H1 (cell line): ENCODE results near the gene UHRF2. TPM values are rescaled to one million over a fixed set of nuclear protein-coding genes. Genes with fewer than 3 reads are reported as not detected.

Experiments used
- CTCF ChIA-PET: fragments of 300-600 bp; sonication (Branson Sonifier 250); formaldehyde crosslinking; loops from one replicate; lab custom pipeline; 2021; ENCODE audit not compliant: partially characterized antibody; lab: Charles Lee
- POLR2A ChIA-PET: fragments of 300-600 bp; sonication (Branson Sonifier 250); formaldehyde crosslinking; loops from one replicate; lab custom pipeline; 2021; ENCODE audit warnings: inconsistent platforms; ENCODE audit not compliant: partially characterized antibody; lab: Charles Lee
- DNase-seq, 2 experiments: peaks; one replicate each; pipeline versions ENCODE4 v3.0.0 to v3.0.0-alpha.2; 2010 to 2022; ENCODE audit warnings: low spot score in 2 of 2, low read depth in 1 of 2, mixed read lengths in 1 of 2
- FAIRE-seq: peaks from 2 replicates; lab custom pipeline; 2011; peaks lifted over from hg19 to GRCh38; lab: Jason Lieb, UNC
- H2AFZ ChIP-seq: 2 replicates; pipeline ENCODE4 v1.8.1; 2012; ENCODE audit warnings: low read length, inconsistent platforms
- H2AK5ac ChIP-seq: 2 replicates; pipeline ENCODE4 v1.6.1; 2013; ENCODE audit warnings: low read depth, low read length
- H2BK120ac ChIP-seq: replicated peaks from 2 replicates; pipeline ENCODE3; 2013; ENCODE audit warnings: low read depth, low read length, inconsistent platforms
- H2BK12ac ChIP-seq: 2 replicates; pipeline ENCODE4 v1.6.1; 2013; ENCODE audit warnings: low read depth, low read length
- H2BK15ac ChIP-seq: 2 replicates; pipeline ENCODE4 v1.6.1; 2013; ENCODE audit warnings: low read length
- H2BK20ac ChIP-seq: 2 replicates; pipeline ENCODE4 v1.6.1; 2013; ENCODE audit warnings: low read length
- H2BK5ac ChIP-seq: 2 replicates; pipeline ENCODE4 v1.6.1; 2013; ENCODE audit warnings: low read depth, low read length
- H3K14ac ChIP-seq: 2 replicates; pipeline ENCODE4 v1.6.1; 2013; ENCODE audit warnings: inconsistent platforms; ENCODE audit not compliant: insufficient read length
- H3K18ac ChIP-seq: 2 replicates; pipeline ENCODE4 v1.6.1; 2013; ENCODE audit warnings: low read length; ENCODE audit errors: extremely low read depth
- H3K23ac ChIP-seq: 2 replicates; pipeline ENCODE4 v1.6.1; 2013; ENCODE audit warnings: inconsistent platforms; ENCODE audit not compliant: insufficient read length
- H3K23me2 ChIP-seq: 2 replicates; pipeline ENCODE4 v1.6.1; 2013; ENCODE audit warnings: low read depth, low read length
- H3K27ac ChIP-seq: 2 replicates; pipeline ENCODE4 v1.6.1; 2011; ENCODE audit warnings: low read depth, low read length, inconsistent platforms
- H3K27me3 ChIP-seq, 4 experiments: replicated peaks in 1 of 4; 1 replicate in 1 of 4; 2 replicates in 3 of 4; pipeline versions ENCODE4 v1.6.1 to v1.8.1; 2011 to 2013; ENCODE audit warnings: low read length in 3 of 4, mild to moderate bottlenecking in 3 of 4, inconsistent platforms in 2 of 4, mixed read lengths in 2 of 4, moderate library complexity in 1 of 4; ENCODE audit not compliant: control insufficient read depth in 3 of 4, insufficient read depth in 3 of 4; ENCODE audit errors: extremely low read depth in 1 of 4
- H3K36me3 ChIP-seq, 4 experiments: 2 replicates each; pipeline versions ENCODE4 v1.6.1 to v1.8.1; 2011 to 2013; ENCODE audit warnings: mild to moderate bottlenecking in 4 of 4, low read length in 3 of 4, moderate library complexity in 2 of 4, control low read depth in 1 of 4, inconsistent platforms in 1 of 4; ENCODE audit not compliant: insufficient read depth in 4 of 4, control insufficient read depth in 2 of 4
- H3K4ac ChIP-seq: replicated peaks from 2 replicates; pipeline ENCODE3; 2013; ENCODE audit warnings: low read length, low read depth, mixed read lengths, inconsistent platforms; ENCODE audit not compliant: insufficient read length
- H3K4me1 ChIP-seq, 4 experiments: replicated peaks in 1 of 4; 1 replicate in 1 of 4; 2 replicates in 3 of 4; pipeline versions ENCODE4 v1.6.1 to v1.8.1; 2011 to 2013; ENCODE audit warnings: low read length in 3 of 4, inconsistent platforms in 2 of 4, mixed read lengths in 1 of 4; ENCODE audit not compliant: insufficient read depth in 4 of 4, control insufficient read depth in 3 of 4
- H3K4me2 ChIP-seq, 2 experiments: 2 replicates each; pipeline versions ENCODE4 v1.6.1 to v1.8.1; 2011 to 2013; ENCODE audit warnings: low read depth in 2 of 2, low read length in 2 of 2, control low read depth in 1 of 2, inconsistent platforms in 1 of 2, mild to moderate bottlenecking in 1 of 2; ENCODE audit not compliant: insufficient read depth in 1 of 2
- H3K4me3 ChIP-seq, 4 experiments: fragments of 200-600, 300-600 bp in 1 of 4; sonication (generic), shearing (Covaris generic), sonication (Bioruptor Twin) in 1 of 4; 2 replicates each; pipeline versions ENCODE4 v1.5.1 to v1.8.1; 2011 to 2016; ENCODE audit warnings: low read length in 4 of 4, low read depth in 3 of 4, control low read depth in 2 of 4, inconsistent platforms in 2 of 4, mild to moderate bottlenecking in 2 of 4, mixed read lengths in 1 of 4, moderate library complexity in 1 of 4; ENCODE audit not compliant: insufficient read depth in 2 of 4; ENCODE audit errors: extremely low read depth in 1 of 4
- H3K56ac ChIP-seq: replicated peaks from 2 replicates; pipeline ENCODE3; 2013; ENCODE audit warnings: low read depth, mild to moderate bottlenecking, mixed read lengths, low read length, inconsistent platforms; ENCODE audit not compliant: insufficient read length
- H3K79me1 ChIP-seq: 2 replicates; pipeline ENCODE4 v1.6.1; 2013; ENCODE audit warnings: low read depth, low read length, control low read depth
- H3K79me2 ChIP-seq, 2 experiments: 2 replicates each; pipeline versions ENCODE4 v1.6.1 to v1.8.1; 2012 to 2013; ENCODE audit warnings: low read length in 2 of 2, mild to moderate bottlenecking in 2 of 2, inconsistent platforms in 1 of 2; ENCODE audit not compliant: insufficient read depth in 2 of 2, control insufficient read depth in 1 of 2
- H3K9ac ChIP-seq, 4 experiments: replicated peaks in 1 of 4; 1 replicate in 1 of 4; 2 replicates in 3 of 4; pipeline versions ENCODE4 v1.6.1 to v1.8.1; 2011 to 2013; ENCODE audit warnings: low read depth in 3 of 4, low read length in 3 of 4, control low read depth in 2 of 4, mild to moderate bottlenecking in 2 of 4, moderate library complexity in 2 of 4, inconsistent platforms in 1 of 4; ENCODE audit errors: extremely low read depth in 1 of 4
- H3K9me3 ChIP-seq, 2 experiments: 2 replicates each; pipeline versions ENCODE4 v1.6.1 to v1.8.1; 2012 to 2013; ENCODE audit warnings: mild to moderate bottlenecking in 2 of 2, moderate library complexity in 2 of 2, control low read depth in 1 of 2, inconsistent platforms in 1 of 2, low read depth in 1 of 2, low read length in 1 of 2, mixed read lengths in 1 of 2; ENCODE audit not compliant: insufficient read depth in 2 of 2
- H4K20me1 ChIP-seq, 2 experiments: replicated peaks in 1 of 2; 2 replicates each; pipeline versions ENCODE3 to v1.8.1; 2011 to 2013; ENCODE audit warnings: inconsistent platforms in 2 of 2, low read length in 2 of 2, mild to moderate bottlenecking in 1 of 2; ENCODE audit not compliant: insufficient read depth in 2 of 2, control insufficient read depth in 1 of 2
- H4K5ac ChIP-seq: 2 replicates; pipeline ENCODE4 v1.6.1; 2013; ENCODE audit warnings: low read length, low read depth, mixed read lengths, inconsistent platforms; ENCODE audit not compliant: insufficient read length
- H4K8ac ChIP-seq: 2 replicates; pipeline ENCODE4 v1.8.0; 2013; ENCODE audit warnings: mild to moderate bottlenecking, moderate library complexity, low read length, inconsistent platforms; ENCODE audit not compliant: insufficient read depth; ENCODE audit errors: extremely low read depth
- H4K91ac ChIP-seq: replicated peaks from 2 replicates; pipeline ENCODE3; 2013; ENCODE audit warnings: low read length, mixed read lengths, inconsistent platforms; ENCODE audit not compliant: insufficient read length
- BACH1 ChIP-seq: IDR thresholded peaks from 2 replicates; pipeline ENCODE4 v1.6.1; 2012; ENCODE audit warnings: low read length, improper control_type of control experiment
- BCL11A ChIP-seq, 2 experiments: IDR thresholded peaks; one replicate each; pipeline ENCODE4 v1.6.1; 2011; ENCODE audit warnings: low read depth in 2 of 2, low read length in 2 of 2, mild to moderate bottlenecking in 2 of 2
- MAFK ChIP-seq: IDR thresholded peaks from 2 replicates; pipeline ENCODE4 v1.6.1; 2012; ENCODE audit warnings: low read depth, mild to moderate bottlenecking, improper control_type of control experiment, low read length
- SP1 ChIP-seq: IDR thresholded peaks from 2 replicates; pipeline ENCODE4 v1.6.1; 2011; ENCODE audit warnings: low read depth, low read length
- SRF ChIP-seq: IDR thresholded peaks from 2 replicates; pipeline ENCODE4 v1.6.1; 2011; ENCODE audit warnings: mild to moderate bottlenecking, low read depth, low read length, moderate library complexity
- WGBS, 2 experiments: shearing (Covaris generic) in 1 of 2; methylation state at CpG; one replicate each; pipeline versions ENCODE4 v1.1.6 to v1.1.7; 2013 to 2015; ENCODE audit warnings: low lambda C conversion rate in 2 of 2, mixed read lengths in 2 of 2, inconsistent platforms in 1 of 2, low coverage in 1 of 2, missing lambda C conversion rate in 1 of 2; ENCODE audit not compliant: insufficient replicate concordance in 2 of 2, insufficient coverage in 1 of 2, insufficient read length in 1 of 2; ENCODE audit errors: extremely low coverage in 1 of 2, missing lambda C conversion rate in 1 of 2; 5-methylcytosine and 5-hydroxymethylcytosine counted together
- polyA plus RNA-seq, 7 experiments: library from polyadenylated mRNA; depleted of rRNA in 3 of 7; stranded (reverse) in 5 of 7; unstranded in 2 of 7; fragments of >200 nt in 5 of 7; fragments of 200-250 nt in 2 of 7; gene quantifications; 1 replicate in 5 of 7; 2 replicates in 1 of 7; 4 replicates in 1 of 7; pipeline versions ENCODE4 v1.2.1 to v1.2.3, GENCODE V29; 2011 to 2013; ENCODE audit warnings: missing spikeins in 2 of 7, mixed read lengths in 2 of 7
- total RNA-seq: library from RNA; stranded (reverse); fragmentation: NEBNext Ultra II Directional; extraction: Animal tissue kit (Norgen Biotek cat#: 25700); gene quantifications from 2 replicates; pipeline ENCODE4 v1.2.1, GENCODE V29; 2021

UHRF2 gene
- total and polyA plus RNA-seq, 2 of the 8 experiments (the other 6 are each of a cell fraction or from before 2014, with no cell fraction given), result 31.8 to 48.0 TPM

- no peak overlapping the region for H3K4me3 ChIP-seq
- no peaks in the 10 kb centered on the region for H3K4me1 ChIP-seq
- no peaks in the 10 kb centered on the region for H3K23me2 ChIP-seq
- peaks cover 0 to 6% (median 2%) of the 10 kb centered on the region in 4 experiments; a peak in 3 of 8 replicates for H3K36me3 ChIP-seq
- no peak overlapping the region for H3K23ac ChIP-seq
- DNase-seq (no peak), FAIRE-seq (no peak)
- H3K9ac ChIP-seq, result no peak overlapping the region
- H2AFZ ChIP-seq, result no peak overlapping the region
- POLR2A ChIA-PET, result interaction anchor here (0.6 to 1.1 kb wide), 3 partner anchors 13 to 140 kb away, joined by 3 read pairs; no protein-coding TSS in a partner anchor
- no peak overlapping the region for H3K14ac ChIP-seq
- no peak overlapping the region for H2BK120ac ChIP-seq
- no peak overlapping the region for H3K18ac ChIP-seq
- H3K27me3 ChIP-seq, result no peaks in the 10 kb centered on the region
- H3K4ac ChIP-seq, result no peak overlapping the region
- H2BK12ac ChIP-seq, result no peak overlapping the region
- no peak overlapping the region for H4K91ac ChIP-seq
- H2BK15ac ChIP-seq, result no peak overlapping the region
- CTCF ChIA-PET, result interaction anchor here (1.5 to 1.6 kb wide), 2 partner anchors 10 to 18 kb away, joined by 4 read pairs; no protein-coding TSS in a partner anchor
- no peak overlapping the region for H2BK20ac ChIP-seq
- no peaks in the 10 kb centered on the region for H3K9me3 ChIP-seq
- 90% methylated on average over 6 of the region's 6 CpGs; no CpG with 5 or more reads in 1 of the 2 experiments for WGBS, 2 experiments
- H2BK5ac ChIP-seq, result no peak overlapping the region
- H4K20me1 ChIP-seq, result no peaks in the 10 kb centered on the region
- no peak overlapping the region for H4K5ac ChIP-seq
- no peak overlapping the region for H3K56ac ChIP-seq
- H3K79me1 ChIP-seq, result no peaks in the 10 kb centered on the region
- no peak overlapping the region for H2AK5ac ChIP-seq
- no peak overlapping the region for H4K8ac ChIP-seq
- H3K27ac ChIP-seq, result no peak overlapping the region
- H3K79me2 ChIP-seq, result no peaks in the 10 kb centered on the region
- TF ChIP-seq SP1, result no peak
- no peak for TF ChIP-seq BCL11A (IDR thresholded peaks at IDR 0.05; ENCODE audit: low read depth in 2 of 2, low read length in 2 of 2)
- TF ChIP-seq BACH1, result no peak
- no peak for TF ChIP-seq MAFK
- TF ChIP-seq SRF, result no peak
- no peak overlapping the region for H3K4me2 ChIP-seq
Observed at GRCh38 chr9:6543204-6543603, 130.2 kb downstream of the UHRF2 start.
